Activated T-cell treated with anti-CD3 and anti-CD28 coated beads, Interleukin-2, amount 50 U/mL, for 4 hours (primary cell): ENCODE data around the gene FBXO45. TPM values are rescaled to one million over a fixed set of nuclear protein-coding genes. Genes with fewer than 3 reads are reported as not detected.
"Not testable (repeated sequence)": the region's sequence is repeated elsewhere in the genome, so short reads cannot be mapped to it uniquely, and the experiment has no call there.

ENCODE experiments used
- ATAC-seq, 2 donors: fragments of 200-7000 bp; cut with Tn5 transposase; one replicate each; pipeline ENCODE4 v1.10.0; 2021
- DNase-seq: peaks from one replicate; pipeline ENCODE4 v3.0.0-alpha.2; 2020
- H3K27me3 Mint-ChIP-seq: one replicate; pipeline ENCODE4 v1.8.0; 2021; ENCODE audit warnings: low read depth, mixed read lengths
- H3K36me3 Mint-ChIP-seq: one replicate; pipeline ENCODE4 v1.8.0; 2022; ENCODE audit warnings: mixed read lengths; ENCODE audit not compliant: insufficient read depth
- H3K4me1 Mint-ChIP-seq: one replicate; pipeline ENCODE4 v1.8.0; 2021; ENCODE audit warnings: low read depth, mixed read lengths
- H3K4me3 Mint-ChIP-seq: one replicate; pipeline ENCODE4 v1.8.0; 2021; ENCODE audit warnings: mild to moderate bottlenecking, moderate library complexity, mixed read lengths
- H3K9me3 Mint-ChIP-seq: one replicate; pipeline ENCODE4 v1.8.0; 2021; ENCODE audit warnings: mixed read lengths
- total RNA-seq, 3 donors: library from RNA; stranded (reverse); gene quantifications; one replicate each; pipeline ENCODE4 v1.2.1, GENCODE V29; 2021

The FBXO45 gene
- total RNA-seq, 3 donors from 2014 or later, result 20.3 to 21.4 (median 21.4) TPM

- Mint-ChIP-seq H3K36me3 (no peaks in the 10 kb centered on the region), H3K4me3 (no peak overlapping the region), H3K27me3 (peaks cover 2% of the 10 kb centered on the region), H3K9me3 (peaks cover 15% of the 10 kb centered on the region), H3K4me1 (no peaks in the 10 kb centered on the region)
- DNase-seq (no peak), ATAC-seq (no peak)
Observed at GRCh38 chr3:196546537-196546936, 21.9 kb upstream of the FBXO45 start.

- Mint-ChIP-seq H3K9me3 (peaks cover 15% of the 10 kb centered on the region), H3K27me3 (peaks cover 2% of the 10 kb centered on the region), H3K4me3 (no peak overlapping the region), H3K4me1 (no peaks in the 10 kb centered on the region), H3K36me3 (peaks cover 2% of the 10 kb centered on the region)
- ATAC-seq (no peak), DNase-seq (no peak)
Observed at GRCh38 chr3:196547067-196547466, 21.4 kb upstream of the FBXO45 start.

- not testable (repeated sequence) for H3K4me1 Mint-ChIP-seq, ATAC-seq, H3K36me3 Mint-ChIP-seq, H3K27me3 Mint-ChIP-seq, H3K4me3 Mint-ChIP-seq, DNase-seq
- peaks cover 15% of the 10 kb centered on the region for H3K9me3 Mint-ChIP-seq
Observed at GRCh38 chr3:196549312-196549711, 19.1 kb upstream of the FBXO45 start.

GRCh38 chr3:196550172-196550571 is 18.3 kb upstream of the FBXO45 start:
- not testable (repeated sequence) for H3K4me3 Mint-ChIP-seq, ATAC-seq, H3K27me3 Mint-ChIP-seq, DNase-seq, H3K36me3 Mint-ChIP-seq, H3K4me1 Mint-ChIP-seq
- H3K9me3 Mint-ChIP-seq, result peaks cover 15% of the 10 kb centered on the region

DNA sequence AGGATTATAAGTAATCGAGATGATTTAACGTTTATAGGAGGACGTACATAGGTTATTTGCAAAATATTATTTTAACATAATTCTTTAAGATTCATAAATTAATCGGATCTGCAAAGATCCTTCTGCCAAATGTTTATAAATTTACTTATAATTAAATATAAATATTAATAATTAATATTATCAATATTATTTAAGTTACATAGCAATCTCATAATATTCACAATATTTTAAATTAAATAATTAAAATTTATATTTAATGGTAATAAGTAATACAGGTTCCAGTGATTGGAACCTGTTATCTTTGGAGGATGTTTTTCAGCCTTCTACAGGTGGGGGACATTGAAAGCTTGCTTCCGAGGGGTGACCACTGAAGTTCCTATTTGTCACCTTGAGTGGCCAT is 16.2 kb upstream of the FBXO45 start:
- ATAC-seq, result no peak
- DNase-seq, result no peak
- H3K9me3 Mint-ChIP-seq, result peaks cover 15% of the 10 kb centered on the region
- peaks cover 3% of the 10 kb centered on the region for H3K36me3 Mint-ChIP-seq
- no peaks in the 10 kb centered on the region for H3K4me1 Mint-ChIP-seq
- peaks cover under 1% of the 10 kb centered on the region for H3K27me3 Mint-ChIP-seq
- H3K4me3 Mint-ChIP-seq, result no peak overlapping the region

DNA sequence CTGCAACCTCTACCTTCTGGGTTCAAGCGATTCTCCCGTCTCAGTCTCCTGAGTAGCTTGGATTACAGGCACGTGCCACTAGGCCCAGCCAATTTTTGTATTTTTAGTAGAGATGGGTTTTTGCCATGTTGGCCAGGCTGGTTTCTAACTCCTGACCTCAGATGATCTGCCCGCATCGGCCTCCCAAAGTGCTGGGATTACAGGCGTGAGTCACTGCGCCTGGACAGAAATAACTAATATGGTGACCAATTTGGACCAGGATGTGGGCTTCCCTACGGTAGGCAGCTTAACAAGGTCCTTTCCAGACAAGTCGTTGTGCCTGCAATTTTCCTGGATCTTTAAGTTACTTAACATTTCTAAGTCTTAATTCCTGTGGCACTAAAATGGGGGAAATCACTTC is 14.9 kb upstream of the FBXO45 start:
- H3K4me1 Mint-ChIP-seq, result no peaks in the 10 kb centered on the region
- no peak for DNase-seq
- H3K27me3 Mint-ChIP-seq, result no peaks in the 10 kb centered on the region
- no peak overlapping the region for H3K4me3 Mint-ChIP-seq
- H3K9me3 Mint-ChIP-seq, result peaks cover 10% of the 10 kb centered on the region
- no peak for ATAC-seq
- H3K36me3 Mint-ChIP-seq, result peaks cover 3% of the 10 kb centered on the region

DNA sequence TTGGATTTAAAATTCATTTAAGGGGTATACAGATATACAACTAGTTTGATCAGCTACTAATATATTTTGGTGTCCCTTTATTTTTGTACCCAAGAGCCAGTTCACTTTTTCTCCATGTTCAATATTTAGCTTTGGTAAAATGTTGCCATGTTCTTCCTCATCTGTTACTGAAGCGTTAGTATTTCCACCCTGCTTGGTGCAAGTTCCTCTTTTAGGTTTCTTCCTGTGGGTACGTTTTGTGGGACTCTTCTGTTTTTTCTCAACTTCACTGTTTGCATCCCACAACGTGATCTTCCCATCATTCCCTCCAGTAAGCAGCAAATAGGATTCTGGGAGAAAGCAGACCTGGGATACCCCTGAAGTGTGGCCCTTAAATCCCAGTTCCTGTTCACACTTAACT is 14.3 kb upstream of the FBXO45 start:
- peaks cover 9% of the 10 kb centered on the region for H3K9me3 Mint-ChIP-seq
- ATAC-seq (no peak), DNase-seq (no peak)
- peaks cover 6% of the 10 kb centered on the region for H3K36me3 Mint-ChIP-seq
- H3K4me1 Mint-ChIP-seq, result peaks cover 3% of the 10 kb centered on the region
- no peak overlapping the region for H3K4me3 Mint-ChIP-seq
- no peaks in the 10 kb centered on the region for H3K27me3 Mint-ChIP-seq

DNA sequence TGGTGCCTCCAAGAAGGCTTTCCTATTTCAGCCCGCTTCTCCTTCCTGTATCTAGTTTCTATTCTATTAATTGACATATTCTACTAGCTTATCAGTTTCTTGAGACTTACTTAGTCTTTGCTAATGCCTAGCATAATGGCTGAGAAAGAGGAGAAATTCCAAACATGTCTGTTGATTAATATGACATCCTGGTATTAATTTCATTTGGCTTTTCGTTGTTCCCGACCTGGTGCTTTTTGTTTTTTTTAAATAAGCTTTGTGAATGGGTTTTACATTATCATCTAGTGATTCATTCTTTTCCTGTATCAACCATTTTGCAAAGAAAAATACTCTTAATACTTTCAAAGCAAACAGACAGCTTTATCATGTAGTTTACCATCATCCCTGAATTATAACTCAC is 13.2 kb upstream of the FBXO45 start:
- no peaks in the 10 kb centered on the region for H3K27me3 Mint-ChIP-seq
- no peak for DNase-seq
- H3K4me3 Mint-ChIP-seq, result no peak overlapping the region
- peaks cover 11% of the 10 kb centered on the region for H3K4me1 Mint-ChIP-seq
- peaks cover 2% of the 10 kb centered on the region for H3K9me3 Mint-ChIP-seq
- peaks cover 7% of the 10 kb centered on the region for H3K36me3 Mint-ChIP-seq
- no peak for ATAC-seq

GRCh38 chr3:196557236-196557635 is 11.2 kb upstream of the FBXO45 start:
- Mint-ChIP-seq H3K36me3 (peaks cover 13% of the 10 kb centered on the region), H3K27me3 (no peaks in the 10 kb centered on the region), H3K4me1 (peaks cover 17% of the 10 kb centered on the region), H3K9me3 (no peaks in the 10 kb centered on the region), H3K4me3 (no peak overlapping the region)
- DNase-seq, result no peak
- no peak for ATAC-seq

DNA sequence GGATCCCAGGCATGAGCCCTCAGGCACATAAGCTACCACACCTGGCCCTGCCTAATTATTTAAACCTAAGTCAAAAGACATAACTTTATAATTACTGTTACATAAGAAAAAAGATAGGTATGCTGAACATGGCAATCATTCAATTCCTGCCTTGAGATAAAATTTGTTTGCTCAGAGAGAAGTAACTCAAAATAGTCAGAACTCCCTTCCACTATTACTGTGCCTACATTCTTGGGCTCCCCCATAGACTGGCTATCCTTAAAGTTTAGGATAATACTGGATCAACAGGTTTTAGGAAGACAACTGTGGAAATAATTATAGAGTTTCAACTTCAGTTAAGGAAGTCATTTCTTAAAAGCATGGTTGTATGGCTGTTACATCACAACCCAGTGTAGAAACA is 10.0 kb upstream of the FBXO45 start:
- ATAC-seq, result no peak
- Mint-ChIP-seq H3K9me3 (no peaks in the 10 kb centered on the region), H3K36me3 (peaks cover 16% of the 10 kb centered on the region), H3K4me3 (no peak overlapping the region), H3K4me1 (peaks cover 23% of the 10 kb centered on the region), H3K27me3 (no peaks in the 10 kb centered on the region)
- no peak for DNase-seq

GRCh38 chr3:196559826-196560225 is 8.6 kb upstream of the FBXO45 start:
- Mint-ChIP-seq H3K4me3 (no peak overlapping the region), H3K27me3 (no peaks in the 10 kb centered on the region), H3K36me3 (peaks cover 16% of the 10 kb centered on the region), H3K4me1 (peaks cover 35% of the 10 kb centered on the region), H3K9me3 (no peaks in the 10 kb centered on the region)
- DNase-seq (no peak), ATAC-seq (no peak)

GRCh38 chr3:196563721-196564225 is 4.7 kb upstream of the FBXO45 start:
- peaks cover 52% of the 10 kb centered on the region for H3K4me1 Mint-ChIP-seq
- peak overlapping the region; percentile 68 for H3K4me3 Mint-ChIP-seq
- H3K27me3 Mint-ChIP-seq, result no peaks in the 10 kb centered on the region
- ATAC-seq (no peak), DNase-seq (peak; percentile 10)
- H3K36me3 Mint-ChIP-seq, result peaks cover 14% of the 10 kb centered on the region
- H3K9me3 Mint-ChIP-seq, result no peaks in the 10 kb centered on the region

- Mint-ChIP-seq H3K27me3 (no peaks in the 10 kb centered on the region), H3K4me3 (peak overlapping the region; percentile 92), H3K9me3 (no peaks in the 10 kb centered on the region), H3K4me1 (peaks cover 35% of the 10 kb centered on the region), H3K36me3 (no peaks in the 10 kb centered on the region)
- DNase-seq (peak; percentile 29), ATAC-seq (peak; percentile 47 to 54)
Observed at GRCh38 chr3:196569003-196569516, 600 bp downstream of the FBXO45 start.

DNA sequence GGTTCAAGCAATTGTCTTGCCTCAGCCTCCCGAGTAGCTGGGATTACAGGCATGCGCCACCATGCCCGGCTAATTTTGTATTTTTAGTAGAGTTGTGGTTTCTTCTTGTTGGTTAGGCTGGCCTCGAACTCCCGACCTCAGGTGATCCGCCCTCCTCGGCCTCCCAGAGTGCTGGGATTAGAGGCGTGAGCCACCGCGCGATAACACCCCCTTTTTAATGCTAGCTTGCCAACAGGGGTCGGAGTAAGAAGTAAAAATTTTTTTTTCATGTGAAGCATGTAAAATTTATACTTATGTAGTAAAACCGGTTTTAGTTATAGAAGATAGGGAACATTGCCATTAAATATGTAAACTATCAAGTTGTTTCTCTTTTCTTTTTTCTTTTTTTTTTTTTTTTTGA is 1.9 kb downstream of the FBXO45 start:
- not testable (repeated sequence) for DNase-seq, H3K36me3 Mint-ChIP-seq, H3K27me3 Mint-ChIP-seq, ATAC-seq, H3K9me3 Mint-ChIP-seq
- peak overlapping the region; percentile 92 for H3K4me3 Mint-ChIP-seq
- H3K4me1 Mint-ChIP-seq, result peaks cover 33% of the 10 kb centered on the region

DNA sequence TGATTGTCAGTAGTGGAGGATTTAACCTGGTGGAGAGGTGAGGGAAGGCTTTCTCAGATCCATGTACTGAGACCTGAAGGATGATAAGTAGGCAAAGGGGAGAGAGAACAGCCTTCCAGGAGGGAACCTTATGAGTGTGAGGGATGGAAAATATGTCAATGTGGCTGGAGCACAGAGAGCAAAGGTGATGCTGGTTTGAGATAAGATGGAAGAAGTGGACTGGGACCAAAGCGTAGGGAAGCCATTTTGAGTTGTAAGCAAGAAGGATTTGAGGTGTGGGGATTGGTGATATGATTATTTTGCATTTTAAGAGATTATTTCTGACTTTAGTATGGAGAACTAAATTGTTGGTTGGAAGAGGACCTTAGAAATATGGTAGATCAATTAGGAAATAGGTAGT is 3.9 kb downstream of the FBXO45 start:
- DNase-seq (no peak), ATAC-seq (no peak)
- Mint-ChIP-seq H3K36me3 (no peaks in the 10 kb centered on the region), H3K4me1 (peaks cover 29% of the 10 kb centered on the region), H3K9me3 (no peaks in the 10 kb centered on the region), H3K4me3 (no peak overlapping the region), H3K27me3 (no peaks in the 10 kb centered on the region)
